Neuronal stem cell (in vitro differentiated cells): ENCODE results near the gene REXO1.
A peak's percentile ranks its signal among the peaks of the same experiment; 100 is the strongest.

Source experiments
- DNase-seq: peaks from one replicate; pipeline ENCODE4 v3.0.0-alpha.2; 2013; ENCODE audit warnings: low spot score
- H2AFZ ChIP-seq: one replicate; pipeline ENCODE4 v1.6.1; 2013; ENCODE audit warnings: mild to moderate bottlenecking, low read length, inconsistent platforms
- H2AK5ac ChIP-seq: 2 replicates; pipeline ENCODE4 v1.6.1; 2013; ENCODE audit warnings: low read depth, mild to moderate bottlenecking, inconsistent platforms, low read length, moderate library complexity, mixed read lengths
- H2BK120ac ChIP-seq: 2 replicates; pipeline ENCODE4 v1.6.1; 2013; ENCODE audit warnings: low read depth, mild to moderate bottlenecking, inconsistent platforms, low read length, moderate library complexity, mixed read lengths
- H2BK12ac ChIP-seq: one replicate; pipeline ENCODE4 v1.6.1; 2013; ENCODE audit warnings: low read length, inconsistent platforms
- H2BK15ac ChIP-seq: 2 replicates; pipeline ENCODE4 v1.6.1; 2013; ENCODE audit warnings: mild to moderate bottlenecking, low read length, inconsistent platforms, mixed read lengths
- H2BK5ac ChIP-seq: one replicate; pipeline ENCODE4 v1.6.1; 2013; ENCODE audit warnings: inconsistent platforms, mild to moderate bottlenecking, low read length, moderate library complexity
- H3K14ac ChIP-seq: one replicate; pipeline ENCODE4 v1.6.1; 2013; ENCODE audit warnings: low read length, inconsistent platforms
- H3K18ac ChIP-seq: 2 replicates; pipeline ENCODE4 v1.6.1; 2013; ENCODE audit warnings: low read length, inconsistent platforms
- H3K23ac ChIP-seq: 2 replicates; pipeline ENCODE4 v1.6.1; 2013; ENCODE audit warnings: low read depth, mild to moderate bottlenecking, mixed read lengths, low read length, inconsistent platforms; ENCODE audit not compliant: poor library complexity
- H3K27ac ChIP-seq: replicated peaks from 3 replicates; pipeline ENCODE4 v1.5.1; 2013; ENCODE audit warnings: low read length, inconsistent platforms
- H3K27me3 ChIP-seq, 3 experiments: 2 replicates each; pipeline ENCODE4 v1.6.1; 2013; ENCODE audit warnings: low read length in 3 of 3, mild to moderate bottlenecking in 2 of 3, inconsistent platforms in 1 of 3, low read depth in 1 of 3, mixed read lengths in 1 of 3, moderate library complexity in 1 of 3; ENCODE audit not compliant: control insufficient read depth in 3 of 3, insufficient read depth in 3 of 3
- H3K36me3 ChIP-seq, 2 donors: replicated peaks in 1 of 2; 2 replicates each; pipeline ENCODE4 v1.6.1; 2013; ENCODE audit warnings: low read length in 2 of 2; ENCODE audit not compliant: control insufficient read depth in 2 of 2, insufficient read depth in 2 of 2
- H3K4ac ChIP-seq: 2 replicates; pipeline ENCODE4 v1.6.1; 2013; ENCODE audit warnings: inconsistent platforms, mild to moderate bottlenecking, low read length, moderate library complexity
- H3K4me1 ChIP-seq, 2 donors: 1 replicate in 1 of 2; 2 replicates in 1 of 2; pipeline ENCODE4 v1.6.1; 2013; ENCODE audit warnings: low read length in 2 of 2, low read depth in 1 of 2; ENCODE audit not compliant: control insufficient read depth in 2 of 2, insufficient read depth in 1 of 2
- H3K4me2 ChIP-seq: one replicate; pipeline ENCODE4 v1.6.1; 2013; ENCODE audit warnings: mild to moderate bottlenecking, low read length, inconsistent platforms; ENCODE audit not compliant: insufficient read depth, poor library complexity, severe bottlenecking
- H3K4me3 ChIP-seq, 2 donors: 2 replicates each; pipeline ENCODE4 v1.5.1; 2013; ENCODE audit warnings: low read length in 2 of 2, mild to moderate bottlenecking in 2 of 2, inconsistent platforms in 1 of 2, moderate library complexity in 1 of 2
- H3K79me1 ChIP-seq: one replicate; pipeline ENCODE4 v1.6.1; 2013; ENCODE audit warnings: low read depth, mild to moderate bottlenecking, inconsistent platforms, low read length, moderate library complexity
- H3K9ac ChIP-seq: one replicate; pipeline ENCODE4 v1.6.1; 2013; ENCODE audit warnings: mild to moderate bottlenecking, low read depth, low read length, inconsistent platforms; ENCODE audit not compliant: poor library complexity
- H3K9me3 ChIP-seq, 2 donors: replicated peaks in 1 of 2; 2 replicates each; pipeline versions ENCODE3 to v1.6.1; 2013; ENCODE audit warnings: low read length in 2 of 2, mild to moderate bottlenecking in 2 of 2, inconsistent platforms in 1 of 2, low read depth in 1 of 2, mixed read lengths in 1 of 2, moderate library complexity in 1 of 2; ENCODE audit not compliant: control insufficient read depth in 2 of 2, insufficient read depth in 1 of 2
- H4K8ac ChIP-seq: one replicate; pipeline ENCODE4 v1.6.1; 2013; ENCODE audit warnings: low read depth, mild to moderate bottlenecking, inconsistent platforms, low read length, moderate library complexity
- H4K91ac ChIP-seq: one replicate; pipeline ENCODE4 v1.6.1; 2013; ENCODE audit warnings: low read length, low read depth, mild to moderate bottlenecking, inconsistent platforms; ENCODE audit not compliant: poor library complexity
- WGBS, 2 donors: extraction: QIAGEN DNeasy Blood & Tissue Kit; methylation state at CpG; one replicate each; pipeline ENCODE4 v1.1.7; 2013; ENCODE audit warnings: missing lambda C conversion rate in 2 of 2, mixed read lengths in 1 of 2; ENCODE audit not compliant: insufficient read length in 2 of 2, insufficient replicate concordance in 1 of 2; ENCODE audit errors: extremely low coverage in 2 of 2; 5-methylcytosine and 5-hydroxymethylcytosine counted together

REXO1 gene

DNA sequence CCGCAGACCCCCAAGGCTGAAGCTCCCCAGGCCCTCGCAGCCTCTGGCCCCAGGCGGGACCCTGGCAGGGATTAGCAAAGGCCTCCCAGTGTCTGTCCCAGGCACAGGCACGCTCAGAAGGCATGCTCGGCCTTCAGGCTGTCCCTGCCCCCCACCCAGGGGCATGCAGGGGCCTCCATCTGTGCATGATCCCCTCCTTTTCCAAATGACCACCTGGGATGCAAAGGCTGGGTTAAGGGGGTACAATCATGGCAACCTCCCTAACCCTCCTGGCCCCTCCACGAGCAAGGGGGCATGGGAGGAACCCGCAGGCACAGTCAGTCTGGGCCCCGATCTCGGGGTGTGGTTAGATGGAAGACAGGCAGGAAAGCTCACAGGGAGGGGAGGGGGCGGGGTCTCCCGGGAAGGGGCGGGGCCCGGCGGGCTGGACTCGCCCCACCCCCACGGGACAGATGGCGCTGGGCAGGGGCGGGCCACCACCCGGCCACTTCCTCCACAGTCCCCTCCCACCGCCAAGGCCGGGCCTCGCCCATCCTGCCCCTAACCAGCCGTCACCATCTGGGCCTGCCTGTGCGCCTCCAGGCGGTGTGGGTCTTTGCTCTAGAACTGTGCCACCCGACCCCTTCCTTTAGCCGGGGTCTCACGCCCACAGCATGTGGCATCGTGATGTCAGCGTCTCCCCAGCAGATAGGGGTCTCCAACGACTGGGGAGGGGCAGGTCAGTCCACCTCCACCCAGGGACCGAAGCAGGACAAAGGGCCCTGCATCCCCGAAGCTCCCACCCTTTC lies 7.0 kb upstream of the REXO1 start:
- Histone ChIP-seq H2BK120ac (no peak overlapping the region), H2BK5ac (peak overlapping the region; percentile 82), H3K4me3 (peak overlapping the region in 1 of 2 donors; percentile 47), H3K27me3 (peaks cover 0 to 40% (median 1%) of the 10 kb centered on the region in 3 experiments), H2BK15ac (peak overlapping the region; percentile 99), H3K27ac (peak overlapping the region; percentile 77), H3K9ac (peak overlapping the region; percentile 85), H3K4me2 (peak overlapping the region; percentile 54), H4K91ac (no peak overlapping the region), H3K79me1 (peaks cover 19% of the 10 kb centered on the region), H3K4me1 (peaks cover 39 to 44% of the 10 kb centered on the region in 2 donors), H3K4ac (no peak overlapping the region), H4K8ac (peak overlapping the region; percentile 87), H2AK5ac (peak overlapping the region; percentile 98), H3K18ac (peak overlapping the region; percentile 90), H3K36me3 (no peaks in the 10 kb centered on the region), H3K9me3 (no peaks in the 10 kb centered on the region), H2BK12ac (peak overlapping the region; percentile 73), H3K23ac (peak overlapping the region; percentile 75), H3K14ac (peak overlapping the region; percentile 82), H2AFZ (no peak overlapping the region)
- no CpG with 5 or more reads among the region's 33 CpGs for WGBS, 2 donors
- peak; percentile 77 for DNase-seq

DNA sequence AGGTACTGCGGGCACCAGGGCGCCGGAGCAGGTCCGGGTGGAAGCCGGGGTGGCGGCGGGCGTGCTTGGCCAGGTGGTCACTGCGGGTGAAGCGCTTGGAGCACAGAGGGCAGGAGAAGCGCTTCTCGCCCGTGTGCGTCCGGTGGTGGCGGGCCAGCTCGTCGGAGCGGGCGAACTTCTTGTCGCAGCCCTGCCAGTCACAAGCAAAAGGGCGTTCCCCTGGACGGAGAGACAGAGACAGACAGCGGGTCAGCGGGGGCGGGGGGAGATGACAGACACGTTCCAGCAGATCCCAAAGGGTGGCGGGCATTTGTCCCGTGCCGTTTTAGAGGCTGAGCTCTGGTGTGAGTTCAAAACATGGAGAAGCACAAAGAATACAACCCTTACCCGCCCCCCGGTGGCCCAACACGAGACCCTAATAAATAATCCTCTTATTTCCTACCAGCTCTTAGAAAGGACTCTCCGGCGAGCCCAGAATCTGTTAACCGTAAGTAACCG lies 6.3 kb upstream of the REXO1 start:
- peak overlapping the region; percentile 75 for H3K23ac ChIP-seq
- no peak overlapping the region for H3K4ac ChIP-seq
- no peaks in the 10 kb centered on the region for H3K9me3 ChIP-seq
- H3K14ac ChIP-seq, result peak overlapping the region; percentile 82
- H3K18ac ChIP-seq, result peak overlapping the region; percentile 94
- peak overlapping the region; percentile 65 for H4K8ac ChIP-seq
- no peak overlapping the region for H2AFZ ChIP-seq
- H3K36me3 ChIP-seq, result no peaks in the 10 kb centered on the region
- peak overlapping the region; percentile 82 for H2BK5ac ChIP-seq
- no CpG with 5 or more reads among the region's 37 CpGs for WGBS, 2 donors
- H3K4me2 ChIP-seq, result peak overlapping the region; percentile 54
- H2AK5ac ChIP-seq, result peak overlapping the region; percentile 98
- peak overlapping the region; percentile 88 for H2BK12ac ChIP-seq
- H3K27ac ChIP-seq, result peak overlapping the region; percentile 77
- DNase-seq, result no peak
- peak overlapping the region; percentile 96 for H2BK15ac ChIP-seq
- no peak overlapping the region for H2BK120ac ChIP-seq
- peaks cover 19% of the 10 kb centered on the region for H3K79me1 ChIP-seq
- H3K4me1 ChIP-seq, result peaks cover 33 to 39% of the 10 kb centered on the region in 2 donors
- H3K9ac ChIP-seq, result peak overlapping the region; percentile 30
- peaks cover 0 to 34% (median 0%) of the 10 kb centered on the region in 3 experiments for H3K27me3 ChIP-seq
- no peak overlapping the region for H3K4me3 ChIP-seq
- no peak overlapping the region for H4K91ac ChIP-seq

GRCh38 chr19:1854039-1854541 lies 5.8 kb upstream of the REXO1 start:
- DNase-seq, result no peak

More at GRCh38 chr19:1854039-1854541, 5.8 kb upstream of the REXO1 start:
- Histone ChIP-seq H3K4me3 (no peak overlapping the region), H2BK120ac (no peak overlapping the region), H3K4ac (no peak overlapping the region), H3K4me2 (no peak overlapping the region), H3K14ac (no peak overlapping the region), H2BK12ac (peak overlapping the region; percentile 88), H4K8ac (no peak overlapping the region), H3K23ac (peak overlapping the region; percentile 65), H3K9ac (no peak overlapping the region), H3K79me1 (peaks cover 15% of the 10 kb centered on the region), H4K91ac (no peak overlapping the region), H2AK5ac (peak overlapping the region; percentile 98), H3K36me3 (no peaks in the 10 kb centered on the region), H3K4me1 (peaks cover 28 to 34% of the 10 kb centered on the region in 2 donors), H3K9me3 (no peaks in the 10 kb centered on the region), H3K18ac (peak overlapping the region; percentile 94), H3K27me3 (peaks cover 0 to 30% (median 0%) of the 10 kb centered on the region in 3 experiments), H2AFZ (no peak overlapping the region), H3K27ac (no peak overlapping the region), H2BK5ac (peak overlapping the region; percentile 53), H2BK15ac (peak overlapping the region; percentile 96)
- WGBS, 2 donors, result no CpG with 5 or more reads among the region's 16 CpGs
